Mesothelial cell of epicardium (in vitro differentiated cells): ENCODE data around the gene SCEL. TPM values are rescaled to one million over a fixed set of nuclear protein-coding genes. Genes with fewer than 3 reads are reported as not detected.
"Not testable (repeated sequence)": the region's sequence is repeated elsewhere in the genome, so short reads cannot be mapped to it uniquely, and the experiment has no call there.

Experiments
- DNase-seq, 2 experiments: peaks; one replicate each; pipeline ENCODE4 v3.0.0; 2021; ENCODE audit warnings: low spot score in 2 of 2; ENCODE audit not compliant: unreplicated experiment in 2 of 2
- H3K27ac Mint-ChIP-seq: 2 replicates; pipeline ENCODE4 v1.8.0; 2021; ENCODE audit warnings: mixed read lengths
- H3K27me3 Mint-ChIP-seq: 2 replicates; pipeline ENCODE4 v1.8.0; 2021; ENCODE audit warnings: low read depth, mixed read lengths
- H3K36me3 Mint-ChIP-seq: 2 replicates; pipeline ENCODE4 v1.8.0; 2021; ENCODE audit warnings: mixed read lengths
- H3K4me1 Mint-ChIP-seq: 2 replicates; pipeline ENCODE4 v1.8.0; 2021; ENCODE audit warnings: mixed read lengths
- H3K4me3 Mint-ChIP-seq: 2 replicates; pipeline ENCODE4 v1.8.0; 2021; ENCODE audit warnings: mild to moderate bottlenecking, moderate library complexity, mixed read lengths
- H3K9me3 Mint-ChIP-seq: 2 replicates; pipeline ENCODE4 v1.8.0; 2021; ENCODE audit warnings: mixed read lengths
- CTCF ChIP-seq: fragments of 200-600 bp; sonication (generic); IDR thresholded peaks from one replicate; pipeline ENCODE4 v1.5.0; 2021; ENCODE audit warnings: antibody characterized with exemption; ENCODE audit not compliant: unreplicated experiment
- total RNA-seq: library from RNA; stranded (reverse); gene quantifications from 3 replicates; pipeline ENCODE4 v1.2.1, GENCODE V29; 2021

The SCEL gene
- total RNA-seq, 1 donor from 2014 or later, result not detected

GRCh38 chr13:77515785-77516184 lies 19.7 kb upstream of the SCEL start:
- no peaks in the 10 kb centered on the region for H3K27me3 Mint-ChIP-seq
- no peaks in the 10 kb centered on the region for H3K36me3 Mint-ChIP-seq
- peaks cover 11% of the 10 kb centered on the region for H3K4me1 Mint-ChIP-seq
- no peak for TF ChIP-seq CTCF
- H3K9me3 Mint-ChIP-seq, result no peaks in the 10 kb centered on the region
- DNase-seq, result no peak
- no peak overlapping the region for H3K4me3 Mint-ChIP-seq
- no peak overlapping the region for H3K27ac Mint-ChIP-seq

GRCh38 chr13:77516342-77516789 lies 19.1 kb upstream of the SCEL start:
- no peak overlapping the region for H3K27ac Mint-ChIP-seq
- H3K4me1 Mint-ChIP-seq, result peaks cover 17% of the 10 kb centered on the region
- no peak overlapping the region for H3K4me3 Mint-ChIP-seq
- DNase-seq, result no peak
- H3K9me3 Mint-ChIP-seq, result no peaks in the 10 kb centered on the region
- TF ChIP-seq CTCF, result no peak
- H3K27me3 Mint-ChIP-seq, result no peaks in the 10 kb centered on the region
- no peaks in the 10 kb centered on the region for H3K36me3 Mint-ChIP-seq

- Mint-ChIP-seq H3K27ac (no peak overlapping the region), H3K4me3 (no peak overlapping the region), H3K36me3 (no peaks in the 10 kb centered on the region), H3K9me3 (no peaks in the 10 kb centered on the region), H3K4me1 (peaks cover 31% of the 10 kb centered on the region), H3K27me3 (no peaks in the 10 kb centered on the region)
- no peak for DNase-seq
- no peak for TF ChIP-seq CTCF
Measured at GRCh38 chr13:77518266-77518665, 17.2 kb upstream of the SCEL start.

DNA sequence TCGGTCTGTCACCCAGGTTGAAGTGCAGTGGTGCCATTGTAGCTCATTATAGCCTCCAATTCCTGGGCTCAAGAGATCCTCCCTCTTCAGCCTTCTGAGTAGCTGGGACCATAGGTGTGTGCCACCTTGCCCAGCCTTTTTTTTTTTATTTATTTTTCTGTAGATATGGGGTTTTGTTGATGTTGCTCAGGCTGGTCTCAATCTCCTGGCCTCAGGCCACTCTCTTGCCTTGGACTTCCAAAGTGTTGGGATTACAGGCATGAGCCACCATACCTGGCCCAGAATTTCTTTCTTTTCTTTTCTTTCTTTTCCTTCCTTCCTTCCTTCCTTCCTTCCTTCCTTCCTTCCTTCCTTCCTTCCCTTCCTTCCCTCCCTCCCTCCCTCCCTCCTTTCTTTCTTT lies 16.1 kb upstream of the SCEL start:
- H3K4me3 Mint-ChIP-seq, DNase-seq, H3K9me3 Mint-ChIP-seq, H3K27ac Mint-ChIP-seq, H3K36me3 Mint-ChIP-seq, H3K27me3 Mint-ChIP-seq: not testable (repeated sequence)
- peaks cover 38% of the 10 kb centered on the region for H3K4me1 Mint-ChIP-seq

DNA sequence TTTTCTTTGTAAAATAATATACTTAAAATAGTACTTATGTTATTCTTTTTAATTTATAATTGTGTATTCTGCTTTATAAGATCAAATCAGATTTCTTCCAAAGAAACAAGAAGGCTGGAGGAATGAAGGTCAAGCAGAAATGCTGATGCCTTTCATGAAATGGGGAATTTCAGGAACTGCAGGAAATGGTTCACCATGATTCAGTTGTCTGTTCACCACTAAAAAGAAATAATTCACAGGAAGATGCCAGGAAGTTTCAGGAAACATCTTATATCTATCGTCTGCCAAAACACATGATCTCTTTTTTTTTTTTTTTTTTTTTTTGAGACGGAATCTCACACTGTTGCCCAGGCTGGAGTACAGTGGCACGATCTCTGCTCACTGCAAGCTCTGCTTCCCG lies 15.7 kb upstream of the SCEL start:
- H3K4me1 Mint-ChIP-seq, result peaks cover 38% of the 10 kb centered on the region
- no peak for TF ChIP-seq CTCF
- H3K4me3 Mint-ChIP-seq, result no peak overlapping the region
- no peak overlapping the region for H3K27ac Mint-ChIP-seq
- no peak for DNase-seq
- H3K9me3 Mint-ChIP-seq, result no peaks in the 10 kb centered on the region
- H3K36me3 Mint-ChIP-seq, result no peaks in the 10 kb centered on the region
- H3K27me3 Mint-ChIP-seq, result no peaks in the 10 kb centered on the region

DNA sequence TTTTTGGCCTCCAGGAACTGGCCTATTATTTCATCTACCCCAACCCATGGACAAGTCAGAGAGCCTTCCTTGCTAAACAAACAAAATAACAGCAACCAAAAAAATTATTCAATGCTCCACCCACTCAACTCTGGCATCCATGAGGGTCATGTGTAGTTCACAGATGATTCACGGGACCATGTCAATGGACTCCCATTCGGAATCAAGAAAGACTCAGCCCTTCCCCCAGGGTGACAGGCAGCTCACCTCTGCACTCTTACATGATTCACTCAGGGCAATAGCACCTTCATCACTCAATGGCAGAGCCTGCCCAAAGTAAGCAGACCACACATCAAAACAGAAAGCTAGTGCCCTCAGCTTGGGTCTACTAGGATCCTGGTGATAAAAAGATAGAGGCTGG lies 14.3 kb upstream of the SCEL start:
- Mint-ChIP-seq H3K27ac (no peak overlapping the region), H3K36me3 (no peaks in the 10 kb centered on the region), H3K4me3 (no peak overlapping the region), H3K4me1 (peaks cover 38% of the 10 kb centered on the region), H3K27me3 (no peaks in the 10 kb centered on the region), H3K9me3 (no peaks in the 10 kb centered on the region)
- TF ChIP-seq CTCF, result no peak
- no peak for DNase-seq
